Spinal cord (tissue), 10 donors: ENCODE measurements around the gene F7. TPM values are rescaled to one million over a fixed set of nuclear protein-coding genes. Genes with fewer than 3 reads are reported as not detected.
"Not testable (repeated sequence)": the region's sequence is repeated elsewhere in the genome, so short reads cannot be mapped to it uniquely, and the experiment has no call there.

Experiments used
- DNase-seq, 6 donors: peaks; one replicate each; pipeline versions ENCODE4 v3.0.0 to v3.0.0-alpha.2; 2013 to 2015; ENCODE audit warnings: low spot score in 6 of 6, low read depth in 4 of 6
- H3K27ac ChIP-seq: one replicate; pipeline ENCODE4 v1.5.1; 2013; ENCODE audit warnings: low read depth, low read length, control low read depth
- H3K27me3 ChIP-seq: one replicate; pipeline ENCODE4 v1.6.1; 2013; ENCODE audit warnings: low read length; ENCODE audit not compliant: control insufficient read depth, insufficient read depth
- H3K36me3 ChIP-seq: one replicate; pipeline ENCODE4 v1.6.1; 2013; ENCODE audit warnings: low read length; ENCODE audit not compliant: control insufficient read depth, insufficient read depth
- H3K4me1 ChIP-seq: one replicate; pipeline ENCODE4 v1.6.1; 2013; ENCODE audit warnings: low read length; ENCODE audit not compliant: control insufficient read depth, insufficient read depth
- H3K4me3 ChIP-seq: one replicate; pipeline ENCODE4 v1.5.1; 2013; ENCODE audit warnings: low read depth, low read length, control low read depth
- H3K9me3 ChIP-seq: one replicate; pipeline ENCODE4 v1.6.1; 2013; ENCODE audit warnings: low read length; ENCODE audit not compliant: control insufficient read depth, insufficient read depth
- WGBS: methylation state at CpG from one replicate; pipeline ENCODE4 v1.1.5; 2013; ENCODE audit warnings: missing lambda C conversion rate; ENCODE audit not compliant: insufficient coverage; 5-methylcytosine and 5-hydroxymethylcytosine counted together
- long read RNA-seq, 4 donors: transcript quantifications; one replicate each; lab custom pipeline, GENCODE V29; 2026
- polyA plus RNA-seq, 2 donors: library from polyadenylated mRNA; unstranded; fragments of 120-200 nt; gene quantifications; one replicate each; pipeline ENCODE4 v1.2.1, GENCODE V29; 2013; ENCODE audit not compliant: insufficient read length in 2 of 2
- total RNA-seq, 2 donors: library from RNA; depleted of rRNA in 1 of 2; stranded (reverse); fragments of 120-200 nt in 1 of 2; fragments of >200 nt in 1 of 2; gene quantifications; one replicate each; pipeline versions ENCODE4 v1.2.3 to v1.2.4, GENCODE V29; 2013 to 2014
- donor health status: healthy.

Gene F7
- total RNA-seq: 1 to 10 TPM in 1 of 2 donors, under 1 TPM in 1; 0.40 to 2.0 TPM
- polyA plus RNA-seq: 1 to 10 TPM; 2.8 to 3.3 TPM
- long read RNA-seq, donor 1: 0 reads
- long read RNA-seq, donor 2: 0 reads
- long read RNA-seq, donor 3: 0 reads
- long read RNA-seq, donor 4: 0 reads

GRCh38 chr13:113105032-113105920, at the start of gene F7:
TSS of gene F7 (plus strand) at chr13:113105791. CDS start at chr13:113105842, 51 bp downstream.
- no peak for DNase-seq
- WGBS: 60% methylated on average over 8 of the region's 17 CpGs
- Histone ChIP-seq H3K27ac (no peak within 1 kb of the TSS), H3K9me3 (no peaks in the 10 kb centered on the region), H3K27me3 (peaks cover 12% of the 10 kb centered on the region), H3K36me3 (no peaks in the 10 kb centered on the region), H3K4me3 (no peak within 1 kb of the TSS), H3K4me1 (peaks cover 11% of the 10 kb centered on the region)

- WGBS: 89% methylated on average over 1 of the region's 1 CpG
- Histone ChIP-seq H3K36me3 (peaks cover 78% of the 10 kb centered on the region), H3K27me3 (no peaks in the 10 kb centered on the region), H3K9me3 (no peaks in the 10 kb centered on the region), H3K4me1 (peaks cover 8% of the 10 kb centered on the region), H3K4me3 (no peak overlapping the region), H3K27ac (no peak overlapping the region)
- no peak for DNase-seq
These were observed 48.5 kb upstream of the F7 start for GRCh38 chr13:113057084-113057483.

DNA sequence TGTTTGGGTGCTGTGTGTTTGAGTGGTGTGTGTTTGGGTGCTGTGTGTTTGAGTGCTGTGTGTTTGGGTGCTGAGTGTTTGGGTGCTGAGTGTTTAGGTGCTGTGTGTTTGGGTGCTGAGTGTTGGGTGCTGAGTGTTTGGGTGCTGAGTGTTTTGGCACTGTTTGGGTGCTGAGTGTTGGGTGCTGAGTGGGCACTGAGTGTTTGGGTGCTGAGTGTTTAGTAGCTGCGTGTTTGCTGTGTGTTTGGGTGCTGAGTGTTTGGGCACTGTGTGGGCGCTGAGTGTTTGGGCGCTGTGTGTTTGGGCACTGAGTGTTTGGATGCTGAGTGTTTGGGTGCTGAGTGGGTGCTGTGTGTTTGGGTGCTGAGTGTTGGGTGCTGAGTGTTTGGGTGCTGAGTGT, 48.0 kb upstream of the F7 start:
- not testable (repeated sequence) for DNase-seq, H3K9me3 ChIP-seq, H3K4me3 ChIP-seq, H3K4me1 ChIP-seq, H3K27ac ChIP-seq, H3K27me3 ChIP-seq
- WGBS: 93% methylated on average over 3 of the region's 3 CpGs
- peaks cover 76% of the 10 kb centered on the region for H3K36me3 ChIP-seq

GRCh38 chr13:113058129-113058987, 47.2 kb upstream of the F7 start:
- 99% methylated on average over 21 of the region's 21 CpGs for WGBS

DNA sequence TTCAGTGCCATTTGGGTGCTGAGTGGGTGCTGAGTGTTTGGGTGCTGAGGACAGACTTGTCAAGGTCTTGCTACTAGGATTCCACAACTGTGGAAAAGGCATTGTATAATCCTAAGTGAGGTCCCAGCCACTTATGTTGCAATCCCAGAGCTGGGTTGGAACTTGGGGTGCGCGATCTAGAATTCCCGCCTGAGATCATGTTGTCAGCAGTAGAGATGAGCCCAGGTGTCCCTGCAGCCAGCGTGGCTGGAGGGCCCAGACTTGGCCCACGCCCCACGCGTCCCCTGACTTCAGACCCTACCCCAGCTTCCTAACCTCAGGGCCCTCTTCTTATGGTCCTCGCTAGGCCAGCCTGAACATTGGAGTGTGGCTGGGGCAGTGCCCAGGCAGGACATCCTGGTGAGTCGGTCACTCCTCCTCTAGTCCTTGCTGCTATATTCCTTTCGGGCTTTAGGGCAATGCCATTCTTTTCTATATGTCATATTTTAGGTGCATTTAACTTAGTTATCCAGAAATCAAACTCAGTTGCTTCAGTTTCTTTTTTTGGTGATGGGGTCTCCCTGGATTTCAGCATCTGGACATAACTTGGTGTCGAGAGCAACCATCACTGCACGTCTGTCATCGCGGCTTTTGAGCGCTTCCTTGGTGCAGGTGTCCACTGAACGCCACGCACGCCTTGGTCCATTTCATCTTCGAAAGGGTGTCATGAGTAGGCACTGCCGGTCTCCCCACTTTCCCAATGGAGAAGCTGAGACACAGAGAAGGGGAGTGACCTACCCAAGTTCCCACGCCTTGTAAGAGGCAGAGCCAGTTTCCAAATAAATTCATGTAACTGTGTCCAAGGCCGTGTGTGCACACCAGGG, 46.4 kb upstream of the F7 start:
- DNase-seq: no peak
- Histone ChIP-seq H3K27ac (no peak overlapping the region), H3K4me3 (no peak overlapping the region), H3K36me3 (peaks cover 74% of the 10 kb centered on the region), H3K27me3 (no peaks in the 10 kb centered on the region), H3K9me3 (no peaks in the 10 kb centered on the region), H3K4me1 (peaks cover 8% of the 10 kb centered on the region)
- 93% methylated on average over 18 of the region's 22 CpGs for WGBS

More at GRCh38 chr13:113058129-113058987, 47.2 kb upstream of the F7 start:
- Histone ChIP-seq H3K4me1 (peaks cover 8% of the 10 kb centered on the region), H3K27ac (no peak overlapping the region), H3K4me3 (no peak overlapping the region), H3K9me3 (no peaks in the 10 kb centered on the region), H3K36me3 (peaks cover 76% of the 10 kb centered on the region), H3K27me3 (no peaks in the 10 kb centered on the region)
- DNase-seq: no peak

DNA sequence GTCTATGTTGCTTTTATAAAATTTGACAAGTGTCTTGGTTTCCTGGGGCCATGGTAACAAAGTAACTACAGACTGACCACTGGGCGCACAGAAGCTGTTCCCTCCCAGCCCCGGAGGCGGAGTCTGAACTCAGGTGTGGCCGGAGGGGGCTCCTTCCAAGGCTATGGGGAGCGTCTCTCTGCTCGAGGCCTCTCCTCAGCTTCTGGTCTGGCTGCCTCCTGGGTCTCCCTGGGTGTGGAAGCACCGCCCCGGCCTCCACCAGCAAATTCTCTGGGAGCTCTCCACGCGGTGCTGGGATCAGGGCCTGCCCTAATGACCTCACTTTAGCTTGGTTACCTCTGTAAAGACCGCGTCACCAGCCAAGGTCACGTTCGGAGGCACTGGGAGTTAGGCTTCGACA, 45.7 kb upstream of the F7 start:
- Histone ChIP-seq H3K27ac (no peak overlapping the region), H3K27me3 (no peaks in the 10 kb centered on the region), H3K36me3 (peaks cover 79% of the 10 kb centered on the region), H3K9me3 (no peaks in the 10 kb centered on the region), H3K4me1 (peaks cover 8% of the 10 kb centered on the region), H3K4me3 (no peak overlapping the region)
- 74% methylated on average over 15 of the region's 15 CpGs for WGBS
- no peak for DNase-seq

GRCh38 chr13:113060557-113061270, 44.9 kb upstream of the F7 start:
- Histone ChIP-seq H3K27ac (no peak overlapping the region), H3K27me3 (no peaks in the 10 kb centered on the region), H3K4me1 (peaks cover 4% of the 10 kb centered on the region), H3K36me3 (peaks cover 81% of the 10 kb centered on the region), H3K4me3 (no peak overlapping the region), H3K9me3 (no peaks in the 10 kb centered on the region)
- DNase-seq: no peak
- 78% methylated on average over 22 of the region's 34 CpGs for WGBS

- 65% methylated on average over 7 of the region's 9 CpGs for WGBS
- Histone ChIP-seq H3K27me3 (no peaks in the 10 kb centered on the region), H3K36me3 (peaks cover 81% of the 10 kb centered on the region), H3K4me1 (no peaks in the 10 kb centered on the region), H3K9me3 (no peaks in the 10 kb centered on the region), H3K27ac (no peak overlapping the region), H3K4me3 (no peak overlapping the region)
- no peak for DNase-seq
These were observed 44.3 kb upstream of the F7 start for GRCh38 chr13:113061271-113061625.
